BLaER1 treated with 17β-estradiol and CSF1 and Interleukin-3, amounts not matched to agents 10 nM and 100 nM (cell line): ENCODE results near the gene BTBD9.

ENCODE experiments used
- H3K27ac ChIP-seq, 11 experiments: shearing (Covaris generic); formaldehyde crosslinking; 2 replicates each; pipeline ENCODE4 v1.8.1; 2022
- H3K27me3 ChIP-seq, 11 experiments: shearing (Covaris generic); formaldehyde crosslinking; 2 replicates each; pipeline ENCODE4 v1.8.1; 2022
- H3K36me3 ChIP-seq, 11 experiments: shearing (Covaris generic); formaldehyde crosslinking; 2 replicates each; pipeline ENCODE4 v1.8.1; 2022
- H3K4me1 ChIP-seq, 10 experiments: shearing (Covaris generic); formaldehyde crosslinking; 2 replicates each; pipeline ENCODE4 v1.8.1; 2022
- H3K4me2 ChIP-seq, 11 experiments: shearing (Covaris generic); formaldehyde crosslinking; 2 replicates each; pipeline ENCODE4 v1.8.1; 2022
- H3K4me3 ChIP-seq, 10 experiments: shearing (Covaris generic); formaldehyde crosslinking; 2 replicates each; pipeline ENCODE4 v1.8.1; 2022
- H3K9ac ChIP-seq, 11 experiments: shearing (Covaris generic); formaldehyde crosslinking; 2 replicates each; pipeline ENCODE4 v1.8.1; 2022
- H3K9me3 ChIP-seq, 11 experiments: shearing (Covaris generic); formaldehyde crosslinking; replicated peaks in 1 of 11; 2 replicates each; pipeline ENCODE4 v1.8.1; 2022
- H4K20me1 ChIP-seq, 11 experiments: shearing (Covaris generic); formaldehyde crosslinking; 2 replicates each; pipeline ENCODE4 v1.8.1; 2022
- Cebpa-rat ChIP-seq, 11 experiments: shearing (Covaris generic); IDR thresholded peaks; 2 replicates each; pipeline ENCODE4 v1.8.1; 2022

BTBD9 gene

DNA sequence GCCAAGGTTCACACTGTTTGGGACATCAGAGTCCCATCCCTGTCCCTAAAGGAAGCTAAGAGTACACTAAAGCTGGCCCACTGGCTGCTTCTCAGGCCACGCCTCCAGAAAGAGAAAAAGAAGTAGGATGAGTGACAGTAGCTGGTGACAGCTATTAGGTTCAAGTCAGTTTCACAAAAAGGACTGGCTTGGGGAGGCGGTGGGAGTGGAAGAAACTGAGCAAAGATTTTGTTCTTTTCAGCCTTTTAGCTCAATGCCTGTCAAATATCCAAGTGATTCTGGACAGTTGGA, 445.5 kb downstream of the BTBD9 start:
- no peaks in the 10 kb centered on the region for H4K20me1 ChIP-seq
- no peak for TF ChIP-seq Cebpa-rat (IDR thresholded peaks at IDR 0.05)
- no peak overlapping the region for H3K9ac ChIP-seq
- H3K4me2 ChIP-seq, result no peak overlapping the region
- peaks cover 0 to 17% (median 0%) of the 10 kb centered on the region in 11 experiments; a peak in 4 of 22 replicates for H3K36me3 ChIP-seq
- H3K4me1 ChIP-seq, result no peaks in the 10 kb centered on the region
- H3K9me3 ChIP-seq, result no peaks in the 10 kb centered on the region
- H3K4me3 ChIP-seq, result no peak overlapping the region
- H3K27ac ChIP-seq, result no peak overlapping the region
- no peaks in the 10 kb centered on the region for H3K27me3 ChIP-seq

GRCh38 chr6:38193481-38194281, 446.0 kb downstream of the BTBD9 start:
- Histone ChIP-seq H3K4me2 (no peak overlapping the region), H3K36me3 (peaks cover 0 to 17% (median 0%) of the 10 kb centered on the region in 11 experiments; a peak in 4 of 22 replicates), H3K27me3 (no peaks in the 10 kb centered on the region), H3K27ac (no peak overlapping the region), H3K9ac (no peak overlapping the region), H3K9me3 (no peaks in the 10 kb centered on the region), H4K20me1 (no peaks in the 10 kb centered on the region), H3K4me1 (no peaks in the 10 kb centered on the region), H3K4me3 (no peak overlapping the region)
- no peak for TF ChIP-seq Cebpa-rat (IDR thresholded peaks at IDR 0.05)

GRCh38 chr6:38193051-38193450, 446.7 kb downstream of the BTBD9 start:
- H3K4me1 ChIP-seq, result no peaks in the 10 kb centered on the region
- no peak overlapping the region for H3K4me3 ChIP-seq
- no peak for TF ChIP-seq Cebpa-rat (IDR thresholded peaks at IDR 0.05)
- H3K27me3 ChIP-seq, result no peaks in the 10 kb centered on the region
- H3K36me3 ChIP-seq, result peaks cover 0 to 21% (median 0%) of the 10 kb centered on the region in 11 experiments; a peak in 4 of 22 replicates
- H3K9ac ChIP-seq, result no peak overlapping the region
- H4K20me1 ChIP-seq, result no peaks in the 10 kb centered on the region
- no peaks in the 10 kb centered on the region for H3K9me3 ChIP-seq
- H3K4me2 ChIP-seq, result no peak overlapping the region
- H3K27ac ChIP-seq, result no peak overlapping the region

DNA sequence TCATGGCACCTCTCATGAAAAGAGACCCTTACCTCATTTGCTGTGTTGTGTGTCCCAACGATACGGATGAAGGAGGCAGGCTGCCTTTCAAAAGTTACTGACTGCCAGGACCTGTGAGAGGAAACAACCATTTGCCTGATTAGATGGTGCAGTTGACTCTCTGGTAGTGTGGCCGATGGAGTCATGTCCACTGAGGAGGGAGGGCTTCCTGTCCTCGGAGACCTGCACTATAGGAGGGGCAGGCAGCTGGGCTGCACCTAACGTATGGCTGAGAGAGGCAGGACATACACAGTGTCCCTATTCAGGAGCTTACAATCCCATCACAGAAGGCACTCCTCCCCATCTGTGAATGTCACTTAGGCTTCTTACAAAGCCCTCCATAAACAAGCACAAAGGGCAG, 447.2 kb downstream of the BTBD9 start:
- Histone ChIP-seq H3K4me1 (no peaks in the 10 kb centered on the region), H3K27ac (no peak overlapping the region), H4K20me1 (no peaks in the 10 kb centered on the region), H3K9me3 (no peaks in the 10 kb centered on the region), H3K36me3 (peaks cover 0 to 21% (median 0%) of the 10 kb centered on the region in 11 experiments; a peak in 4 of 22 replicates), H3K4me3 (no peak overlapping the region), H3K4me2 (no peak overlapping the region), H3K27me3 (no peaks in the 10 kb centered on the region), H3K9ac (no peak overlapping the region)
- TF ChIP-seq Cebpa-rat (IDR thresholded peaks at IDR 0.05), result no peak

DNA sequence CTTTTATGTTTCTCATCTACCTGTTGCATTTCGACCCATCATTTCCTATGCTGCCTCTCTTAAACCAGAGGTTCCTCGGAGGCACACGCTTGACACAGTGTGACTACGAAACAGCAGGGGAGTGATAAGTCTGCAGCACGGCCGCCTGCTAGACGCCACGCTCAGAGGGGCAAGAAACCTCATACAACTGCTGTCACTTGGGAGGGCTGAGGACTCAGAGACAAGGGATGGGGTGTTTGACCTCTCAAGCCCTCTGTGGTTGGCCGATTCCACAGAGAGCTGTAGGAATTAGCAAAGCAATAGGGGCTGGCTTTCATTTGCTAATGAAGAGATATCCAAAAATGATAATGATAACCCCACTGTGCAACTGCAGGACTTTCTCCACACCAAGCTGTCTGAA, 447.7 kb downstream of the BTBD9 start:
- H3K27ac ChIP-seq, result no peak overlapping the region
- H3K4me2 ChIP-seq, result no peak overlapping the region
- H4K20me1 ChIP-seq, result no peaks in the 10 kb centered on the region
- no peak overlapping the region for H3K9ac ChIP-seq
- H3K27me3 ChIP-seq, result no peaks in the 10 kb centered on the region
- H3K4me3 ChIP-seq, result no peak overlapping the region
- no peak for TF ChIP-seq Cebpa-rat (IDR thresholded peaks at IDR 0.05)
- peaks cover 0 to 16% (median 0%) of the 10 kb centered on the region in 11 experiments; a peak in 4 of 22 replicates for H3K36me3 ChIP-seq
- no peaks in the 10 kb centered on the region for H3K4me1 ChIP-seq
- no peaks in the 10 kb centered on the region for H3K9me3 ChIP-seq

DNA sequence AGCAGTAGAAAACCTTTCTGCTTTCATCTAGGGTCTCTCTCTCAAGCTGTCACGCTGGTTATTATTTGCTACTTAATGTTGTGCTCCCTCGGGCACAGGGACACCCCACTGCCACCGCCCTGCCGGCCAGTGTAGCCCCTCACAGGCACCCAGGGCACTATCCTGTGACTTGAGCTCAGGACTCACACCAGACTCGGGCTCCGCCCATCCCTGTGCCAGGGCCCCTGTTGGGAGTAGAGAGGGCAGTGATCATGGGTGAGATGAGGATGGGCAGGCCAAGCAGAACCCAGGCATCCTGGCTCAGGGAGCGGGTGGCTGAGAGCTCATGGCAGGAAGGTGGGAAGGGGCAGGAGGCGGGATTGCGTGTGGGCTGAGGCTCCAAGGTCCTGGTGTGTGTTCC, 448.3 kb downstream of the BTBD9 start:
- no peaks in the 10 kb centered on the region for H4K20me1 ChIP-seq
- no peak overlapping the region for H3K9ac ChIP-seq
- no peak overlapping the region for H3K4me3 ChIP-seq
- H3K27ac ChIP-seq, result no peak overlapping the region
- no peak for TF ChIP-seq Cebpa-rat (IDR thresholded peaks at IDR 0.05)
- no peaks in the 10 kb centered on the region for H3K4me1 ChIP-seq
- peaks cover 0 to 16% (median 0%) of the 10 kb centered on the region in 11 experiments; a peak in 4 of 22 replicates for H3K36me3 ChIP-seq
- H3K4me2 ChIP-seq, result no peak overlapping the region
- H3K9me3 ChIP-seq, result no peaks in the 10 kb centered on the region
- no peaks in the 10 kb centered on the region for H3K27me3 ChIP-seq

GRCh38 chr6:38188677-38189335, 450.9 kb downstream of the BTBD9 start:
- Histone ChIP-seq H3K4me3 (no peak overlapping the region), H3K36me3 (peaks cover 0 to 26% (median 0%) of the 10 kb centered on the region in 11 experiments; a peak in 4 of 22 replicates), H3K27me3 (no peaks in the 10 kb centered on the region), H3K27ac (no peak overlapping the region), H3K9me3 (no peaks in the 10 kb centered on the region), H3K4me1 (no peaks in the 10 kb centered on the region), H3K4me2 (no peak overlapping the region), H3K9ac (no peak overlapping the region), H4K20me1 (no peaks in the 10 kb centered on the region)
- TF ChIP-seq Cebpa-rat (IDR thresholded peaks at IDR 0.05), result no peak

GRCh38 chr6:38187811-38188590, 451.7 kb downstream of the BTBD9 start:
- Histone ChIP-seq H3K27me3 (no peaks in the 10 kb centered on the region), H3K27ac (no peak overlapping the region), H3K9ac (no peak overlapping the region), H3K4me2 (no peak overlapping the region), H3K9me3 (no peaks in the 10 kb centered on the region), H4K20me1 (no peaks in the 10 kb centered on the region), H3K4me1 (no peaks in the 10 kb centered on the region), H3K36me3 (peaks cover 0 to 31% (median 0%) of the 10 kb centered on the region in 11 experiments; a peak in 4 of 22 replicates), H3K4me3 (no peak overlapping the region)
- TF ChIP-seq Cebpa-rat (IDR thresholded peaks at IDR 0.05), result no peak

DNA sequence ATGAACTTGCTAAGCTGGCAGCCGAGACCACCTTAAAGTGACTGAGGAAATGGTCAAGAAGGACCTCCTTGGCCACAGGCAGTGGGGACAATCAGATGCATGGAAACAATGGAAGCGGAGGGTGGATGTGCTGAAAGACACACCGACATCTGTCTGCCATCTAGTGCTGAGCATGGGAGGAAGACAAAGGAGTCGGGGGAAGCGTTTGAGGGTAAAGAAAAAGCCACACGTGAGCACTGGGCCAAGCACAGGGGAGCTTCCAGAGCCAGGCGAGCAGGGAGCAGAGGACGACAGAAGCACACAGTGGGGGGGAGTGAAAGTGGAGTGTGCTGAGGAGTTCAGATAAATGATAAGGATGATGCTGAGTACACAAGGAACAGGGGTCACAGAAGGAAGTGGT, 452.4 kb downstream of the BTBD9 start:
- H3K4me3 ChIP-seq, result no peak overlapping the region
- H3K27me3 ChIP-seq, result no peaks in the 10 kb centered on the region
- no peak overlapping the region for H3K27ac ChIP-seq
- no peak for TF ChIP-seq Cebpa-rat (IDR thresholded peaks at IDR 0.05)
- no peak overlapping the region for H3K4me2 ChIP-seq
- peaks cover 0 to 31% (median 0%) of the 10 kb centered on the region in 11 experiments; a peak in 4 of 22 replicates for H3K36me3 ChIP-seq
- no peaks in the 10 kb centered on the region for H3K9me3 ChIP-seq
- H3K9ac ChIP-seq, result no peak overlapping the region
- H4K20me1 ChIP-seq, result no peaks in the 10 kb centered on the region; a peak in 2 of 22 replicates
- no peaks in the 10 kb centered on the region for H3K4me1 ChIP-seq
